ES-I3 (cell line): ENCODE data around the gene SPTB.
"Not testable (repeated sequence)": the region's sequence is repeated elsewhere in the genome, so short reads cannot be mapped to it uniquely, and the experiment has no call there.

ENCODE experiments used
- H3K36me3 ChIP-seq: 2 replicates; pipeline ENCODE4 v1.6.1; 2013; ENCODE audit warnings: mild to moderate bottlenecking, low read length, control low read depth, moderate library complexity; ENCODE audit not compliant: insufficient read depth
- H3K4me1 ChIP-seq: 2 replicates; pipeline ENCODE4 v1.6.1; 2013; ENCODE audit warnings: mild to moderate bottlenecking, control low read depth, low read length; ENCODE audit not compliant: insufficient read depth
- H3K9ac ChIP-seq: 2 replicates; pipeline ENCODE4 v1.6.1; 2013; ENCODE audit warnings: low read depth, mild to moderate bottlenecking, low read length, moderate library complexity
- H3K9me3 ChIP-seq: 2 replicates; pipeline ENCODE4 v1.6.1; 2013; ENCODE audit warnings: mild to moderate bottlenecking, low read length, moderate library complexity; ENCODE audit not compliant: control insufficient read depth, insufficient read depth

Gene SPTB

GRCh38 chr14:64879635-64880220, at the start of gene SPTB:
Gene SPTB (minus strand): TSS chr14:64879907. CDS start chr14:64823094, 56,813 bp downstream.
- no peaks in the 10 kb centered on the region for H3K9me3 ChIP-seq
- H3K4me1 ChIP-seq, result no peaks in the 10 kb centered on the region
- H3K36me3 ChIP-seq, result no peaks in the 10 kb centered on the region
- peak within 1 kb of the TSS; percentile 60 for H3K9ac ChIP-seq

DNA sequence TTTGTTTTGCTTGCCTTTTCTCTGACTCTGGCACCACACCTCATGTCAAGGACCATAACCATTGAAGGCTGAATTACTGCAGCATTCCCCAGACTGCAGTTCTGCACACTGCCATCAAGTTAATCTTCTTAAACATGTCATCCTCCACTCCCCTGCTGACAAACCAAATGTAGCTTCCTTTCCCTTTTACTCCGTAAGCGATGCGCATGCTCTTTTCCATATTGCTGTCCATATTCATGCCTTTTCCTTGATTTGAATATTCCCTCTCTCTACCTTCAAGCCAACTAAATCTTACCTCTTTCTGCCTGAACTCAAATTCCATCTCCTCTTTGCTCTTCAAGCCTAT, 49.3 kb upstream of the SPTB start:
- no peak overlapping the region; the same call in 1 of the 2 replicates for H3K9ac ChIP-seq
- peaks cover 6% of the 10 kb centered on the region; the same call in 1 of the 2 replicates for H3K4me1 ChIP-seq
- H3K9me3 ChIP-seq, result no peaks in the 10 kb centered on the region
- peaks cover 5% of the 10 kb centered on the region for H3K36me3 ChIP-seq

DNA sequence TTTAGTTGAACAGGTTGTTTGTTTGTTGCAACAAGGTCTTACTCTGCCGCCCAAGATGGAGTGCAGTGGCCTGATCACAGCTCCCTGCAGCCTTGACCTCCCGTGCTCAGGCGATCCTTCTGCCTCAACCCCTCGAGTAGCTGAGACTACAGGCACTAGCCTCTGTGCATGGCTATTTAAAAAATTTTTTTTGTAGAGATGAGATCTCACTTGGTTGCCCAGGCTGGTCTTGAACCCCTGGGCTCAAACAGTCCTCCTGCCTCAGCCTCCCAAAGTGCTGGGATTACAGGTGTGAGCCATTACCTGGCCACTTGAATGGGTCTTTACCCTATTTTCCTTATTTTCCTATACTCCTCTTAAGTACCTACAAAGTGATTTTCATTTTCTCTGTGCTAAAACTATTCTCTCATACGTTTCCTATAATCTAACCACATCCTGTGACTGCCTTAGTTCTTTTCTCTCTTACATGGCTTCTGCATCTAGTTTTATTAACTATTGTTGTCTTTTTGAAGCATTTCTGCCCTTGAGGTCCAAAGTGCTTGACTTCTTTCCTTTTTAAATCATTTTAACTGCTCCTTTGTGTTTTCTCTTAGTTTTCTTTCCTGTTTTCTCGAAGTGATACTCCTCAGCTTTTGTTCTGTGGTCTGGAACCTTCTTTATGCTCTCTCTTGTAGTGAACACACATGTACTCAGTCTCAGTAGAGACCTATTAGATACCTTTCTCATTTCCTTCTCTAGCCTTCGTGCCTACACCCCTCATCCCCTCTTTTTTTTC, 48.7 kb upstream of the SPTB start:
- H3K9ac ChIP-seq, result no peak overlapping the region
- no peaks in the 10 kb centered on the region for H3K9me3 ChIP-seq
- H3K4me1 ChIP-seq, result peaks cover 6% of the 10 kb centered on the region; the same call in 1 of the 2 replicates
- peaks cover 5% of the 10 kb centered on the region for H3K36me3 ChIP-seq

GRCh38 chr14:64927031-64927430, 47.3 kb upstream of the SPTB start:
- peaks cover 6% of the 10 kb centered on the region; the same call in 1 of the 2 replicates for H3K4me1 ChIP-seq
- H3K9ac ChIP-seq, result no peak overlapping the region
- H3K36me3 ChIP-seq, result peaks cover 5% of the 10 kb centered on the region
- H3K9me3 ChIP-seq, result no peaks in the 10 kb centered on the region

DNA sequence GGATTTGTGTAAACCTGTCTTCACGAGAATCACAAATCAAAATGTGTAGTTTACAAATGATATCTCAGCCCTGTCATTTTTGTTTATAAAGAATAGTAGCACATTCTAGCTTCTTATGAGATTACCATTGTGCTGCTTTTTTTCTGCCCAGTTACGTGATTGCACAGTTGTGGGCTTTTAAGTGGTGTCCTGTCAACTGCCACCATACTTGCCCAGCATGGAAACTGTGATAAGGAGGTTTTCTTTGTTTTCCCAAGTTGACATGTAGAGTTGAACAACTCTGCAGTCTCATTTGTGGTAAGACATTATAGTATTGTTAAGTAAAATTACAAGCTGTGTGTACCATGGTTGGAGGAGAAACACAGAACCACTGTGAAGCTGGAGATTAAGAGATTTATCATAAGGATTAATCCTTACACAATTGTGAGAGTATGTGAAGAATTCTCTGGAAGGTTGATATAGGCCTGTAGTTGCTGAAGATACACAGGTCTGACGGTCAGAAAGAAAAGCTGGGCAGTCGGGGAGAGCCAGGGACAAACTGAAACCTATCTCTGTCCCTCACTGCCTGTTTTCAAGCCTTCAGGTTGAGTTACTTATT, 46.8 kb upstream of the SPTB start:
- Histone ChIP-seq H3K4me1 (peaks cover 6% of the 10 kb centered on the region; the same call in 1 of the 2 replicates), H3K9ac (no peak overlapping the region), H3K9me3 (no peaks in the 10 kb centered on the region), H3K36me3 (peaks cover 5% of the 10 kb centered on the region)

DNA sequence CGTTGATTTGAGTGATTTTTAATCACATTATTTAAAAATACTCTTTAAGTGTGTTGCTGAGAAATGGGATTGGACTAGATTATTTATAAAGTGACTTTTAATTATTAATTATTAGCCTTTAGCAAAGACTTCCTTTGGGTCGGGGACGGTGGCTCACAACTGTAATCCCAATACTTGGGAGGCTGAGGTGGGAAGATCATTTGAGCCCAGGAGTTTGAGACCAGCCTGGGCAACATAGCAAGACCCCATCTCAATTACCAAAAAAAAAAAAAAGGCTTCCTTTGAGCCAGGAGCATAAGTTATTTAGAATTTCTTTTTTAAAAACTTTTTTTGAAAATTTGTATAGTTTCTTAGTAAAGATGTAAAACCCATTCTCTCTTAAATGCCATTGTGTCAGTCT, 43.3 kb upstream of the SPTB start:
- H3K9me3 ChIP-seq, result no peaks in the 10 kb centered on the region
- H3K4me1 ChIP-seq, result no peaks in the 10 kb centered on the region
- H3K36me3 ChIP-seq, result peaks cover 2% of the 10 kb centered on the region
- H3K9ac ChIP-seq, result no peak overlapping the region

DNA sequence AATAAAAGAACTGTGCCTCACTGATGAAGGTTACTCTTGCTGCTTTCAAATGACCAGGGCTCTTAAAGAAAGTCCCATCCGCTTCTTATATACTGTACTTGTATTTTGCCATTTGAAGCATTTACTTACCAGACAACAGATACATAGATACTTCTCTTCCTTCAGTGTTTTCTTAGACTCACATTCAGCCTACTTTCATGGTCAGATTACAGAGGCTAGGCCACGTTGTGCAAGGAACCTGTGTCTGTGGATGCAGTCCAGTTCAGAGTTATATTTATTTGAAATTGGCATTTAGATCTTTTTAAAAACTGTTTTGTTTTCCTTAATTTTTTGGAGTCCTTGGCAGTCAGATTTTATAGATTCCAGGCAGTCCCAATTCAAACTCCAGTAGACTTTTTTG, 40.8 kb upstream of the SPTB start:
- no peaks in the 10 kb centered on the region for H3K9me3 ChIP-seq
- no peak overlapping the region for H3K9ac ChIP-seq
- H3K36me3 ChIP-seq, result no peaks in the 10 kb centered on the region; the same call in 1 of the 2 replicates
- 0 out of 2 replicates have a peak, but pooled peaks cover under 1% of the 10 kb centered on the region for H3K4me1 ChIP-seq

- H3K4me1 ChIP-seq, result peaks cover 4% of the 10 kb centered on the region; the same call in 1 of the 2 replicates
- no peaks in the 10 kb centered on the region for H3K9me3 ChIP-seq
- H3K9ac ChIP-seq, result no peak overlapping the region
- H3K36me3 ChIP-seq, result no peaks in the 10 kb centered on the region; the same call in 1 of the 2 replicates
Measured at GRCh38 chr14:64919618-64920017, 39.9 kb upstream of the SPTB start.

GRCh38 chr14:64919215-64919614, 39.5 kb upstream of the SPTB start:
- no peak overlapping the region for H3K9ac ChIP-seq
- peaks cover 4% of the 10 kb centered on the region; the same call in 1 of the 2 replicates for H3K4me1 ChIP-seq
- H3K36me3 ChIP-seq, result no peaks in the 10 kb centered on the region; the same call in 1 of the 2 replicates
- H3K9me3 ChIP-seq, result no peaks in the 10 kb centered on the region

- no peaks in the 10 kb centered on the region for H3K9me3 ChIP-seq
- no peaks in the 10 kb centered on the region for H3K36me3 ChIP-seq
- no peak overlapping the region for H3K9ac ChIP-seq
- H3K4me1 ChIP-seq, result peaks cover 4% of the 10 kb centered on the region; the same call in 1 of the 2 replicates
Measured at GRCh38 chr14:64918216-64918615, 38.5 kb upstream of the SPTB start.

DNA sequence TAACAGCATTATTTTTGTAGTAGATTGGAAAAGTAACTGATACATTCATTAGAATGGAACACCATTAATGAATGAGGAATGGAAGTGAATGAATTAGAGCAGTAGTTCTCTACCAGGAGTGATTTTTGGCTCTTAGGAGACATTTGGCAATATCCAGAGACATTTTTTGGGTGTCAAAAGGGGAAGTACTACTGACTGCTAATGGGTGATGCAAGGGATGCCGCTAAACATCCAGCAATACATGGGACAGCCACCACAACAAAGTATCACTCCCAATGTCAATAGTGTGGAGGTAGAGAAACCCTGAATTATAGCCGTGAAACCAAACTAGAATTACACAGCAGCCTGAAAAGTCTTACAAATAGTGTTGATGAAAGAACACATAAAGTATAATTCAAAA, 36.1 kb upstream of the SPTB start:
- Histone ChIP-seq H3K4me1 (peaks cover 4% of the 10 kb centered on the region; the same call in 1 of the 2 replicates), H3K9me3 (no peaks in the 10 kb centered on the region), H3K36me3 (no peaks in the 10 kb centered on the region), H3K9ac (no peak overlapping the region)

DNA sequence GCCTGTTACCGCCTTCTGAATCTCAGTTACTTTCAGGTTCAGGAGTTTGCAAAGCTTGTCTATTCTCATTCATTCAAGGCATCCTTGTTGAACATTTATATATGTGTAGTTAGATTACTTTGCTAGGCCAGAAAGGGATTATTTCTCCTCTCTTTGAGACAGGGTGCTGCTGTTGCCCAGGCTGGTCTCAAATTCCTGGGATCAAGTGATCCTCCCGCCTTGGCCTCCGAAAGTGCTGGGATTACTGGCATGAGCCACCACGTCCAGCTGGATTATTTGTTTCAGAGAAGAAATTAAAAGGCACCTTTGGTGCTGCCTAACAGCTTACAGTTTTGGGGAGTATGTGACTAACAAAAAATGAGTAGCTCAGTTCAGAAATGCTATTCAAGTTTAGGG, 35.3 kb upstream of the SPTB start:
- H3K36me3 ChIP-seq, result no peaks in the 10 kb centered on the region
- H3K9me3 ChIP-seq, result no peaks in the 10 kb centered on the region
- peak overlapping the region; percentile 80 for H3K9ac ChIP-seq

DNA sequence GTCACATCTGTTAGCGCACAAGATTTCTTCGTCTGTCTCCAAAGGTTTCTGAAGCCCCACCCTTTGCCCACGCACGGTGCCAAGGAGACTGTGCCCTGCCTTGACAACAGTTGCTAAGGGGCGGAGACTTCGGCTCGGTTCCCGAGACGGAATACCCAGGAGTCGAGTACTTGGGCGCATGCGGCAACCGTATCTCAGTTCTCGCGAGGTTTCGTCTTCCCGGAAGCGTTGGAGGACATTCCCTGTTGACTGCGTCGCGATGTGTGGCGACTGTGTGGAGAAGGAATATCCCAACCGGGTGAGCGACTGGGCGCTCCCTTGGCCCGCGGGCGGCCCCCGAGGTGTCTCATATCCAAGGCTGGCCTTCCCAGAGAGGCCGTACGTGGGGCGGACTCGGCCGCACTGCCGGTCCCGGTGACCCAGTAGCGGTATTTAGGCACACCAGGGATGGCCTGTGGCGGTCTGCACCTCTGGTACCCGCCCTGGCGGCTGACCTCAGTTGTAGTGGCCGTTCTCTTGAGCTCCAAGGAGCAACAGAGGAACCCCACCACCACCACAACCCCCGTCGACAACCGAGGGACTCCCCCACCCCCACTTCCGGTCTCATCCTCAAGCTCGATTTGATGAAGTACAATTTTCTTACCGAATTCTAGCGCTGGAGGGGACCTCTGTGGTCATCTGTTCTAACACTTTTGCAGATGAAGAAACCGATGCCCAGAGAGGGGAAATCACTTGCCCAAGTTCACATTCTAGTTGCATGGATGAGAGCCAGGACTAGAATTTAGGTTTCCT, 34.7 kb upstream of the SPTB start, which contains the start of gene CHURC1:
Gene CHURC1 (plus strand): TSS at position 219 of the 792 bp plus-strand sequence. CDS start 41 bp downstream, at position 260.
- Histone ChIP-seq H3K4me1 (peaks cover 4% of the 10 kb centered on the region; the same call in 1 of the 2 replicates), H3K36me3 (no peaks in the 10 kb centered on the region), H3K9me3 (no peaks in the 10 kb centered on the region), H3K9ac (peak within 1 kb of the TSS; percentile 80)

More for the DNA sequence above, 35.3 kb upstream of the SPTB start:
- H3K4me1 ChIP-seq, result peaks cover 4% of the 10 kb centered on the region; the same call in 1 of the 2 replicates

DNA sequence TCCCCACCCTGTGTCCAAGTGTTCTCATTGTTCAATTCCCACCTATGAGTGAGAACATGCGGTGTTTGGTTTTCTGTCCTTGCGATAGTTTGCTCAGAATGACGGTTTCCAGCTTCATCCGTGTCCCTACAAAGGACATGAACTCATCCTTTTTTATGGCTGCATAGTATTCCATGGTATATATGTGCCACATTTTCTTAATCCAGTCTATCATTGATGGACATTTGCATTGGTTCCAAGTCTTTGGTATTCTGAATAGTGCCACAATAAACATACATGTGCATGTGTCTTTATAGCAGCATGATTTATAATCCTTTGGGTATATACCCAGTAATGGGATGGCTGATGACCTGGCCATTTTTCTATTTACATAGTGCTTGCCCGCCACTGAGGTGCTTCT, 33.8 kb upstream of the SPTB start:
- not testable (repeated sequence) for H3K36me3 ChIP-seq, H3K9ac ChIP-seq, H3K9me3 ChIP-seq, H3K4me1 ChIP-seq
